Gastroesophageal sphincter (tissue), 4 donors: Measurements from ENCODE around the gene ANKS1B. TPM values are rescaled to one million over a fixed set of nuclear protein-coding genes. Genes with fewer than 3 reads are reported as not detected.

Experiments used
- ATAC-seq: fragments of 150-250 bp; one replicate; pipeline ENCODE4 v1.9.1; 2016; ENCODE audit warnings: mild to moderate bottlenecking, moderate library complexity
- H3K27ac ChIP-seq, 4 donors: fragments of 200-600 bp; sonication (generic) in 3 of 4; 1 replicate in 3 of 4; 2 replicates in 1 of 4; pipeline ENCODE4 v1.5.1; 2016 to 2019
- H3K27me3 ChIP-seq: fragments of 200-600 bp; sonication (generic); one replicate; pipeline ENCODE4 v1.5.1; 2019
- H3K36me3 ChIP-seq, 2 donors: fragments of 200-600 bp; sonication (generic); one replicate each; pipeline ENCODE4 v1.5.1; 2019; ENCODE audit warnings: control low read depth in 1 of 2
- H3K4me1 ChIP-seq, 3 donors: fragments of 200-600 bp; sonication (generic); 1 replicate in 2 of 3; 2 replicates in 1 of 3; pipeline ENCODE4 v1.5.1; 2016 to 2019; ENCODE audit warnings: control low read depth in 2 of 3
- H3K4me3 ChIP-seq, 2 donors: fragments of 200-600 bp; sonication (generic); one replicate each; pipeline ENCODE4 v1.5.1; 2019; ENCODE audit warnings: mild to moderate bottlenecking in 1 of 2, moderate library complexity in 1 of 2
- H3K9me3 ChIP-seq, 3 donors: fragments of 200-600 bp; sonication (generic); one replicate each; pipeline ENCODE4 v1.5.1; 2017 to 2019; ENCODE audit warnings: control low read depth in 2 of 3
- EP300 ChIP-seq: sonication (generic); formaldehyde crosslinking; IDR thresholded peaks from one replicate; pipeline ENCODE4 v1.6.1; 2017; ENCODE audit warnings: antibody characterized with exemption, mild to moderate bottlenecking
- POLR2A ChIP-seq, 2 donors: fragments of 450-650 bp; IDR thresholded peaks; one replicate each; pipeline ENCODE4 v1.6.1; 2017; ENCODE audit warnings: antibody characterized with exemption in 2 of 2, mild to moderate bottlenecking in 2 of 2, moderate library complexity in 1 of 2
- POLR2AphosphoS5 ChIP-seq: sonication (generic); formaldehyde crosslinking; IDR thresholded peaks from one replicate; pipeline ENCODE4 v1.6.1; 2017; ENCODE audit warnings: antibody characterized with exemption
- WGBS, 2 donors: methylation state at CpG; one replicate each; pipeline ENCODE4 v1.1.5; 2018; ENCODE audit warnings: low coverage in 1 of 2; 5-methylcytosine and 5-hydroxymethylcytosine counted together
- total RNA-seq, 4 donors: library from RNA; depleted of rRNA; stranded (reverse); fragments of >200 nt; gene quantifications; one replicate each; pipeline ENCODE4 v1.1.0, GENCODE V29; 2016
- TF ChIP-seq, protein P1 (sequence below), 4 experiments: fragments of 200-600 bp in 2 of 4; fragments of 450-650 bp in 2 of 4; sonication (generic) in 1 of 4; IDR thresholded peaks; one replicate each; pipeline ENCODE4 v1.5.1; 2017 to 2019; ENCODE audit warnings: antibody characterized with exemption in 4 of 4, mild to moderate bottlenecking in 2 of 4, moderate library complexity in 2 of 4

ANKS1B gene
- total RNA-seq, 4 donors from 2014 or later: 9.9 to 31.1 (median 21.4) TPM

DNA sequence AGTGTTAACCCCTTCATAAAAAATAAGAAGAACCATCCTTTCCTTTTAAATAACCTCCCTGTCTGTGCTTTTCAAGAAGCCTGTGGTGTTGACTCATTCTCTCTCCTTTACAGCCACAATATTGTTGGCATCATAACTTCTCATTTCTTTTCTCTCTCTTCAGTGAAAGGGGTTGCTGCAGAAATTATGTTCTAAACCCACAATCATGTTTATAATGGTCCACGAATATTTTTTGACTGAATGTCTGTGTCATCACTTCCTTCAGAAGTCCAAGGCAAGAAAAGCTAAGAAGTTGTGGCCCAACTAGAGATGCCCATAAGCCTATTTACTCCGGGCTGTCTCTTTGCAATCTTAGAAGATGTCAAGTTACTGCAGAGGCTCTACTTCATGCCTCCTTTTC lies 851.3 kb downstream of the ANKS1B start:
- Histone ChIP-seq H3K9me3 (no peaks in the 10 kb centered on the region), H3K4me1 (no peaks in the 10 kb centered on the region), H3K27me3 (no peaks in the 10 kb centered on the region), H3K27ac (no peak overlapping the region), H3K4me3 (no peak overlapping the region), H3K36me3 (no peaks in the 10 kb centered on the region)
- no peak for ATAC-seq
- WGBS, 2 donors: 20 to 64% methylated on average over 1 to 2 of the region's 2 CpGs
- TF ChIP-seq EP300: no peak
- TF ChIP-seq, protein P1, sequence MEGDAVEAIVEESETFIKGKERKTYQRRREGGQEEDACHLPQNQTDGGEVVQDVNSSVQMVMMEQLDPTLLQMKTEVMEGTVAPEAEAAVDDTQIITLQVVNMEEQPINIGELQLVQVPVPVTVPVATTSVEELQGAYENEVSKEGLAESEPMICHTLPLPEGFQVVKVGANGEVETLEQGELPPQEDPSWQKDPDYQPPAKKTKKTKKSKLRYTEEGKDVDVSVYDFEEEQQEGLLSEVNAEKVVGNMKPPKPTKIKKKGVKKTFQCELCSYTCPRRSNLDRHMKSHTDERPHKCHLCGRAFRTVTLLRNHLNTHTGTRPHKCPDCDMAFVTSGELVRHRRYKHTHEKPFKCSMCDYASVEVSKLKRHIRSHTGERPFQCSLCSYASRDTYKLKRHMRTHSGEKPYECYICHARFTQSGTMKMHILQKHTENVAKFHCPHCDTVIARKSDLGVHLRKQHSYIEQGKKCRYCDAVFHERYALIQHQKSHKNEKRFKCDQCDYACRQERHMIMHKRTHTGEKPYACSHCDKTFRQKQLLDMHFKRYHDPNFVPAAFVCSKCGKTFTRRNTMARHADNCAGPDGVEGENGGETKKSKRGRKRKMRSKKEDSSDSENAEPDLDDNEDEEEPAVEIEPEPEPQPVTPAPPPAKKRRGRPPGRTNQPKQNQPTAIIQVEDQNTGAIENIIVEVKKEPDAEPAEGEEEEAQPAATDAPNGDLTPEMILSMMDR (IDR thresholded peaks at IDR 0.05): no peak
- TF ChIP-seq POLR2AphosphoS5: no peak
- TF ChIP-seq POLR2A (IDR thresholded peaks at IDR 0.05): no peak

DNA sequence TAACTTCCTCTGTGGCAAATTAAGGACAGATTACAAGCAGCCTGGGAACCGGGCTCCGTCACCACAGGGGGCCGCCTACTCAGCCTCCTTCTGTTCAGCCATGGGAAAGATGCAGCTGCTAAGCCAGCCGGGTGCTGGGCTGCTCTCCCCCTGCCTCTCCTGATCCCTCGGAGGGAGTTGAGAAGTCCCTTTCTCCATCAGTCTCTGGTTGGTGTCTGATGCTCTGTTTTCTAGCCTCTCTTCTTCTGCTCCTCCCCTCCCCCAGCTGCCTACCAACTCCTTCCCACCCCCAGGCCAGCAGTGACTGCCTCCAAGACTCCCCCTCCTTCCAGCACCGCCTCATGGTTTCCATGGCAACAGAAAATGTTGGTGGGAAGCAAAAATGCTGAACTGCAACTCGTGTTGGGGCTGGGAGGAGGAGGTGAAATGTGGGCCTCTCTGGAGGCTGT lies 853.0 kb downstream of the ANKS1B start:
- no peaks in the 10 kb centered on the region for H3K27me3 ChIP-seq
- no peaks in the 10 kb centered on the region for H3K36me3 ChIP-seq
- no peaks in the 10 kb centered on the region for H3K4me1 ChIP-seq
- ATAC-seq: no peak
- H3K4me3 ChIP-seq: no peak overlapping the region
- TF ChIP-seq, protein P1 (IDR thresholded peaks at IDR 0.05): no peak
- no peak for TF ChIP-seq POLR2A (IDR thresholded peaks at IDR 0.05)
- no peak for TF ChIP-seq EP300
- TF ChIP-seq POLR2AphosphoS5: no peak
- 0 to 36% methylated on average over 1 to 4 of the region's 7 CpGs for WGBS, 2 donors
- H3K27ac ChIP-seq: peak overlapping the region in 1 of 4 donors; percentile 18
- no peaks in the 10 kb centered on the region for H3K9me3 ChIP-seq

DNA sequence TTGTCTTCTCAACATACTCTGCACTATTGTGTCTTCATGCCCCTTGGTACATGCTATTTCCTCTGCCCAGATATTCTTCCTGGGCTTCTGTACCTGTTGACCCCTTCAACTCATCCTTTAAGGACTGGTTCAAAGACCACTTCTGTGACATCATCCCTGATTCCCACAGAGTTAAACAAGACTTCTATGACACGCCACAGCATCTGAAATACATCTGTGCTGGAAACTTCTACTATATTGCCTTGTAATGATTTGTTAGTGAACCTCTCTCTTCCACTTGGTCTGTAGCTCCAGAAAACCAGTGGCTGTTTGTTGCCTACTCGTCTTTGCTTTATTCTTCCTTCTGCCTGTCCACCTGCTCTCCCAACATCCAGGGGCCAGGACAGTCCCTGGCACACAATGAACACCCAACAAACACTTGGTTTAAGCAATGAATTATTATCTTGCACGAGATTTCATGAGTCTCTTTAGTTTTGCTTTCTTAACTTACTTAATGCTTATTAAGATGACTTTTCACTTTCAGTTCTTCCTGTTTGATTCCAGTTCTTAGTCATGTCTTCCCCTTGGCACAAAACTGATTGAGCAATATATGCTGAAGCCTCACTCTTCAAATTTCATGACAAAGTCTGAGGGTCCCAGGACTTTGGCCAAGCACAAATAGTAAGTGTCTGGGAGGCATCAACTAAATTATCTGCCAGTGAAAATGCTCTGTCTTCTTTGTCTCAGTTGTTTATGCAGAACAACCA lies 853.8 kb downstream of the ANKS1B start:
- Histone ChIP-seq H3K36me3 (no peaks in the 10 kb centered on the region), H3K4me3 (peak overlapping the region in 1 of 2 donors; percentile 18), H3K4me1 (no peaks in the 10 kb centered on the region), H3K27ac (peak overlapping the region in 2 of 4 donors; percentile 2 to 16), H3K9me3 (no peaks in the 10 kb centered on the region), H3K27me3 (no peaks in the 10 kb centered on the region)
- ATAC-seq: peak; percentile 52
- WGBS, 2 donors: 36 to 57% methylated on average over 3 of the region's 3 CpGs
- TF ChIP-seq EP300 (no peak), POLR2A (IDR thresholded peaks at IDR 0.05) (no peak), POLR2AphosphoS5 (no peak)
- TF ChIP-seq, protein P1 (IDR thresholded peaks at IDR 0.05): no peak

DNA sequence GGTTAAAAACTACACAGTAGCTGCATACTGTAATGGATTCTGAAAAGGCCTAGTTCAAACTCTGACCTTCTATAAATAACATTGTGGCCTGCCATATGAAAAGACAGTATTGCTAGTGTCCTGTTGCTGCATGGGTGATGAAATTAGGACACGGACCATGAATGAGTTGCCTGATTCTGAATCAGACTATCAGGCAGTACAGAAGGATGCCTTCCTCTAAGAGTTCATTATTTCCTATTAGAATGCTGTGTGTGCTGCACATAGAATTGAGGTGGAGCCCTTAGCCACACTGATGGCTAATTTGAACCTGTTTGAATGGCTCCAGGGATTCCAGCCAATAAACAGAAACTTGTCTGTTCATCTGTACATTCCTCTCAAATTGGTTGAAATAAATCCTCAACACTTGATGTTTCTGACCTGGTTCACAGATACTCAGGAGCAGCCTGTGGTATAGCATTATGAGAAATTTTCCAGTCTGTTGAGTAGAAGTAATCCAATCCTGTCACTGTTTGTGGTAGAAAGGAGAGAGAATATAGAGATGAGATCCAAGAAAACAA lies 856.4 kb downstream of the ANKS1B start:
- no peak overlapping the region for H3K27ac ChIP-seq
- TF ChIP-seq POLR2A (IDR thresholded peaks at IDR 0.05) (no peak), POLR2AphosphoS5 (no peak), EP300 (no peak)
- TF ChIP-seq, protein P1 (IDR thresholded peaks at IDR 0.05): no peak
- H3K27me3 ChIP-seq: no peaks in the 10 kb centered on the region
- no peaks in the 10 kb centered on the region for H3K9me3 ChIP-seq
- no peaks in the 10 kb centered on the region for H3K36me3 ChIP-seq
- H3K4me3 ChIP-seq: no peak overlapping the region
- WGBS, 2 donors: 0 to 50% methylated on average over 1 of the region's 1 CpG
- no peak for ATAC-seq
- H3K4me1 ChIP-seq: no peaks in the 10 kb centered on the region

DNA sequence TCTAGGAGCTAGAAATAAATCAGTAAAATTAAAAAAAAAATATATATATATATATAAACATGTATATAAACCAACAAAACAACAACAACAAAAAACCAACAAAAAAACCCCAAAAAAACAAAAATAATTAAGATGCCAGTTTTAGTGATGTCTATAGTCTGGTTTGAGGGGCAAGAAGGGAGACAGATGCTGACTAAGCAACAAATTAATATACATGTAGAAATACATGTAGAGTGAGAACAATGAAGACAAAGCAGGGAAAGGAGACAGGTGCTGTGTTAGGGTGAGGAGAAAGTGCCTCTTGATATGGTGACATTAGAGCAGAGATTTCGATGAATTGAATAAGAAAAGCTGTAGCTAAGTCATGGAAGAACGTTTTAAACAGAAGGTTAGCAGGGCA lies 861.8 kb downstream of the ANKS1B start:
- WGBS, 2 donors: 33 to 44% methylated on average over 2 of the region's 2 CpGs
- ATAC-seq: no peak
- no peak for TF ChIP-seq POLR2AphosphoS5
- TF ChIP-seq, protein P1 (IDR thresholded peaks at IDR 0.05): no peak
- no peak for TF ChIP-seq POLR2A (IDR thresholded peaks at IDR 0.05)
- no peak for TF ChIP-seq EP300
- H3K27me3 ChIP-seq: no peaks in the 10 kb centered on the region
- H3K4me1 ChIP-seq: no peaks in the 10 kb centered on the region
- H3K36me3 ChIP-seq: no peaks in the 10 kb centered on the region
- no peaks in the 10 kb centered on the region for H3K9me3 ChIP-seq
- H3K4me3 ChIP-seq: no peak overlapping the region
- H3K27ac ChIP-seq: no peak overlapping the region
